GM23338 (cell line): ENCODE results near the gene IPCEF1. TPM values are rescaled to one million over a fixed set of nuclear protein-coding genes. Genes with fewer than 3 reads are reported as not detected.

Experiments used
- ATAC-seq: fragments of 200-7000 bp; cut with Tn5 transposase; 3 replicates; pipeline ENCODE4 v1.9.1; 2020
- DNase-seq: peaks from one replicate; pipeline ENCODE4 v3.0.0-alpha.2; 2015; ENCODE audit warnings: low spot score
- H2AFZ ChIP-seq: fragments of 200-600 bp; sonication (generic); 2 replicates; pipeline ENCODE4 v1.8.0; 2016; ENCODE audit warnings: antibody characterized with exemption, mild to moderate bottlenecking, moderate library complexity
- H3F3A ChIP-seq: fragments of 200-600 bp; sonication (generic); replicated peaks from 2 replicates; pipeline ENCODE4 v1.8.0; 2017; ENCODE audit warnings: antibody characterized with exemption, mixed run types, low read depth
- H3K27ac ChIP-seq: fragments of 200-600 bp; sonication (generic); 2 replicates; pipeline ENCODE4 v1.6.1; 2016; ENCODE audit warnings: low read depth
- H3K27me3 ChIP-seq: fragments of 200-600 bp; sonication (generic); 2 replicates; pipeline ENCODE4 v1.8.0; 2016; ENCODE audit warnings: mild to moderate bottlenecking, mixed run types, moderate library complexity; ENCODE audit not compliant: insufficient read depth
- H3K36me3 ChIP-seq: fragments of 200-600 bp; sonication (generic); 2 replicates; pipeline ENCODE4 v1.8.0; 2016; ENCODE audit warnings: mild to moderate bottlenecking; ENCODE audit not compliant: insufficient read depth
- H3K4me1 ChIP-seq: fragments of 200-600 bp; sonication (generic); 2 replicates; pipeline ENCODE4 v1.8.0; 2016; ENCODE audit warnings: mild to moderate bottlenecking, moderate library complexity; ENCODE audit not compliant: insufficient read depth
- H3K4me2 ChIP-seq: fragments of 200-600 bp; sonication (generic); 2 replicates; pipeline ENCODE4 v1.7.1; 2017; ENCODE audit warnings: mixed run types
- H3K4me3 ChIP-seq: fragments of 200-600 bp; sonication (generic); 2 replicates; pipeline ENCODE4 v1.6.1; 2016; ENCODE audit warnings: mixed run types
- H3K79me2 ChIP-seq: fragments of 200-600 bp; sonication (generic); replicated peaks from 2 replicates; pipeline ENCODE4 v1.8.0; 2017; ENCODE audit warnings: mild to moderate bottlenecking; ENCODE audit not compliant: insufficient read depth
- H3K9me2 ChIP-seq: fragments of 200-600 bp; sonication (generic); 2 replicates; pipeline ENCODE4 v1.8.0; 2017; ENCODE audit not compliant: insufficient read depth
- H4K20me1 ChIP-seq: fragments of 200-600 bp; sonication (generic); replicated peaks from 2 replicates; pipeline ENCODE4 v1.8.0; 2017; ENCODE audit warnings: mild to moderate bottlenecking; ENCODE audit not compliant: insufficient read depth
- H3K27ac Mint-ChIP-seq: 2 replicates; pipeline ENCODE4 v1.8.0; 2020; ENCODE audit warnings: inconsistent platforms, mild to moderate bottlenecking, moderate library complexity, mixed read lengths
- H3K27me3 Mint-ChIP-seq: 3 replicates; pipeline ENCODE4 v1.8.0; 2022; ENCODE audit warnings: low read depth, mild to moderate bottlenecking, moderate library complexity, mixed read lengths, inconsistent platforms; ENCODE audit not compliant: insufficient read depth, poor library complexity
- H3K36me3 Mint-ChIP-seq: 3 replicates; pipeline ENCODE4 v1.8.0; 2021; ENCODE audit warnings: low read depth, mild to moderate bottlenecking, inconsistent platforms, moderate library complexity, mixed read lengths
- H3K4me1 Mint-ChIP-seq: 3 replicates; pipeline ENCODE4 v1.8.0; 2020; ENCODE audit warnings: mild to moderate bottlenecking, inconsistent platforms, mixed read lengths
- H3K4me3 Mint-ChIP-seq: 3 replicates; pipeline ENCODE4 v1.8.0; 2021; ENCODE audit warnings: moderate library complexity, mild to moderate bottlenecking, inconsistent platforms, mixed read lengths
- H3K9me3 Mint-ChIP-seq: 3 replicates; pipeline ENCODE4 v1.8.0; 2020; ENCODE audit warnings: moderate library complexity, mild to moderate bottlenecking, inconsistent platforms, mixed read lengths
- CREB1 ChIP-seq: fragments of 250-450 bp; sonication (Bioruptor Pico); IDR thresholded peaks from 2 replicates; pipeline ENCODE4 v1.5.0; 2020; ENCODE audit warnings: low read depth, mild to moderate bottlenecking, moderate library complexity
- EZH2 ChIP-seq: fragments of 200-600 bp; sonication (generic); IDR thresholded peaks from one replicate; pipeline ENCODE4 v1.8.0; 2017; ENCODE audit warnings: antibody characterized with exemption, mild to moderate bottlenecking, low read depth; ENCODE audit not compliant: unreplicated experiment
- EZH2phosphoT487 ChIP-seq: fragments of 200-600 bp; sonication (generic); IDR thresholded peaks from one replicate; pipeline ENCODE4 v1.8.1; 2018; ENCODE audit warnings: antibody characterized with exemption; ENCODE audit not compliant: unreplicated experiment
- JUNB ChIP-seq: IDR thresholded peaks from one replicate; pipeline ENCODE4 v1.6.1; 2016; ENCODE audit warnings: antibody characterized with exemption; ENCODE audit not compliant: unreplicated experiment
- POLR2AphosphoS5 ChIP-seq: IDR thresholded peaks from 2 replicates; pipeline ENCODE4 v1.6.1; 2016; ENCODE audit warnings: antibody characterized with exemption, low read depth
- STAT1 ChIP-seq: IDR thresholded peaks from one replicate; pipeline ENCODE4 v1.6.1; 2016; ENCODE audit warnings: antibody characterized with exemption; ENCODE audit not compliant: unreplicated experiment
- ZNF114 ChIP-seq: fragments of 250-450 bp; sonication (Bioruptor Pico); IDR thresholded peaks from 2 replicates; pipeline ENCODE4 v1.5.0; 2020; ENCODE audit warnings: mild to moderate bottlenecking, moderate library complexity
- ZNF331 ChIP-seq: fragments of 250-450 bp; sonication (Bioruptor Pico); IDR thresholded peaks from 2 replicates; pipeline ENCODE4 v1.5.0; 2020; ENCODE audit warnings: low read depth, mild to moderate bottlenecking, moderate library complexity
- polyA plus RNA-seq: library from polyadenylated mRNA; unstranded; fragments of >200 nt; fragmentation: Nextera tagmentation; extraction: Ambion mirVana; gene quantifications from 2 replicates; pipeline ENCODE4 v1.2.1, GENCODE V29; 2016
- total RNA-seq: library from RNA; depleted of rRNA; stranded (reverse); fragments of >200 nt; shearing (Covaris generic); gene quantifications from 2 replicates; pipeline ENCODE4 v1.2.3, GENCODE V29; 2014
- TF ChIP-seq, protein P1 (sequence below): IDR thresholded peaks from one replicate; pipeline ENCODE4 v1.6.1; 2018; ENCODE audit warnings: antibody characterized with exemption; ENCODE audit not compliant: unreplicated experiment
- TF ChIP-seq, protein P2 (sequence below), 2 experiments: fragments of 200-600 bp in 1 of 2; sonication (generic) in 1 of 2; conservative IDR thresholded peaks; 2 replicates each; pipeline versions ENCODE4 v1.5.1 to v1.6.1; 2016 to 2017; ENCODE audit warnings: antibody characterized with exemption in 2 of 2, low read depth in 2 of 2, mild to moderate bottlenecking in 2 of 2, moderate library complexity in 1 of 2
- TF ChIP-seq, protein P3 (sequence below): IDR thresholded peaks from 2 replicates; pipeline ENCODE4 v1.6.1; 2016; ENCODE audit warnings: antibody characterized with exemption
- TF ChIP-seq, protein P4 (sequence below): fragments of 250-450 bp; sonication (Bioruptor Pico); IDR thresholded peaks from 2 replicates; pipeline ENCODE4 v1.5.0; 2020; ENCODE audit warnings: mild to moderate bottlenecking, moderate library complexity

The IPCEF1 gene
- total and polyA plus RNA-seq, 2 experiments from 2014 or later, result 0.15 to 1.8 TPM

DNA sequence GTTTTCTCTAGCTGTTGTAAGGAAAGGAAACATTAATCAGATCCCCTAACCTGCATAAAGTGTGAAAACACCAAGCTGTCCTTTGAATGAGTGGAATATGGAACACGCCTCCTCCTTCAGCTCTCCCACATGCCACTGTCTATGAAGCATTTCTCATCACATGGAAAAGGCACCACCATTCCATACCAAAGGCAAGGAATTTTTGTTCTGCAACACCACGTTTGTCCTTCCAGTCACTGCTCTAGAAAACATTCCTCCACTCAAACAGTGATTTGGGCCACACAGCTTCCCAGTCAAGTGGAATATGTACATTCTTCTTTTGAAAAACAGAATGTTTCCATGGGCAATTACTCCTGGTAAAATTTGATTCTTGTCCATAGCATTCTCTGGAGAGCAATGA is 197.5 kb downstream of the IPCEF1 start:
- Histone ChIP-seq H2AFZ (no peak overlapping the region), H3K27ac (no peak overlapping the region), H3F3A (no peaks in the 10 kb centered on the region), H3K27me3 (no peaks in the 10 kb centered on the region), H3K4me1 (no peaks in the 10 kb centered on the region), H3K4me2 (no peak overlapping the region), H3K9me2 (peaks cover 7% of the 10 kb centered on the region), H4K20me1 (no peaks in the 10 kb centered on the region), H3K79me2 (no peaks in the 10 kb centered on the region), H3K36me3 (no peaks in the 10 kb centered on the region; the same call in 1 of the 2 replicates), H3K4me3 (no peak overlapping the region)
- Mint-ChIP-seq H3K4me3 (no peak overlapping the region), H3K4me1 (peaks cover 13% of the 10 kb centered on the region), H3K36me3 (no peaks in the 10 kb centered on the region), H3K27me3 (no peaks in the 10 kb centered on the region), H3K9me3 (no peaks in the 10 kb centered on the region), H3K27ac (no peak overlapping the region)
- DNase-seq (no peak), ATAC-seq (no peak)
- TF ChIP-seq JUNB (no peak), EZH2phosphoT487 (no peak), ZNF114 (CRISPR knock-in tag) (no peak), CREB1 (CRISPR knock-in tag) (no peak), ZNF331 (CRISPR knock-in tag) (no peak), EZH2 (no peak), POLR2AphosphoS5 (no peak), STAT1 (no peak)
- TF ChIP-seq, protein P1, sequence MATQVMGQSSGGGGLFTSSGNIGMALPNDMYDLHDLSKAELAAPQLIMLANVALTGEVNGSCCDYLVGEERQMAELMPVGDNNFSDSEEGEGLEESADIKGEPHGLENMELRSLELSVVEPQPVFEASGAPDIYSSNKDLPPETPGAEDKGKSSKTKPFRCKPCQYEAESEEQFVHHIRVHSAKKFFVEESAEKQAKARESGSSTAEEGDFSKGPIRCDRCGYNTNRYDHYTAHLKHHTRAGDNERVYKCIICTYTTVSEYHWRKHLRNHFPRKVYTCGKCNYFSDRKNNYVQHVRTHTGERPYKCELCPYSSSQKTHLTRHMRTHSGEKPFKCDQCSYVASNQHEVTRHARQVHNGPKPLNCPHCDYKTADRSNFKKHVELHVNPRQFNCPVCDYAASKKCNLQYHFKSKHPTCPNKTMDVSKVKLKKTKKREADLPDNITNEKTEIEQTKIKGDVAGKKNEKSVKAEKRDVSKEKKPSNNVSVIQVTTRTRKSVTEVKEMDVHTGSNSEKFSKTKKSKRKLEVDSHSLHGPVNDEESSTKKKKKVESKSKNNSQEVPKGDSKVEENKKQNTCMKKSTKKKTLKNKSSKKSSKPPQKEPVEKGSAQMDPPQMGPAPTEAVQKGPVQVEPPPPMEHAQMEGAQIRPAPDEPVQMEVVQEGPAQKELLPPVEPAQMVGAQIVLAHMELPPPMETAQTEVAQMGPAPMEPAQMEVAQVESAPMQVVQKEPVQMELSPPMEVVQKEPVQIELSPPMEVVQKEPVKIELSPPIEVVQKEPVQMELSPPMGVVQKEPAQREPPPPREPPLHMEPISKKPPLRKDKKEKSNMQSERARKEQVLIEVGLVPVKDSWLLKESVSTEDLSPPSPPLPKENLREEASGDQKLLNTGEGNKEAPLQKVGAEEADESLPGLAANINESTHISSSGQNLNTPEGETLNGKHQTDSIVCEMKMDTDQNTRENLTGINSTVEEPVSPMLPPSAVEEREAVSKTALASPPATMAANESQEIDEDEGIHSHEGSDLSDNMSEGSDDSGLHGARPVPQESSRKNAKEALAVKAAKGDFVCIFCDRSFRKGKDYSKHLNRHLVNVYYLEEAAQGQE, result no peak
- TF ChIP-seq, protein P2, sequence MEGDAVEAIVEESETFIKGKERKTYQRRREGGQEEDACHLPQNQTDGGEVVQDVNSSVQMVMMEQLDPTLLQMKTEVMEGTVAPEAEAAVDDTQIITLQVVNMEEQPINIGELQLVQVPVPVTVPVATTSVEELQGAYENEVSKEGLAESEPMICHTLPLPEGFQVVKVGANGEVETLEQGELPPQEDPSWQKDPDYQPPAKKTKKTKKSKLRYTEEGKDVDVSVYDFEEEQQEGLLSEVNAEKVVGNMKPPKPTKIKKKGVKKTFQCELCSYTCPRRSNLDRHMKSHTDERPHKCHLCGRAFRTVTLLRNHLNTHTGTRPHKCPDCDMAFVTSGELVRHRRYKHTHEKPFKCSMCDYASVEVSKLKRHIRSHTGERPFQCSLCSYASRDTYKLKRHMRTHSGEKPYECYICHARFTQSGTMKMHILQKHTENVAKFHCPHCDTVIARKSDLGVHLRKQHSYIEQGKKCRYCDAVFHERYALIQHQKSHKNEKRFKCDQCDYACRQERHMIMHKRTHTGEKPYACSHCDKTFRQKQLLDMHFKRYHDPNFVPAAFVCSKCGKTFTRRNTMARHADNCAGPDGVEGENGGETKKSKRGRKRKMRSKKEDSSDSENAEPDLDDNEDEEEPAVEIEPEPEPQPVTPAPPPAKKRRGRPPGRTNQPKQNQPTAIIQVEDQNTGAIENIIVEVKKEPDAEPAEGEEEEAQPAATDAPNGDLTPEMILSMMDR (conservative IDR thresholded peaks at IDR 0.05; ENCODE audit: low read depth in 2 of 2), result no peak
- TF ChIP-seq, protein P3, sequence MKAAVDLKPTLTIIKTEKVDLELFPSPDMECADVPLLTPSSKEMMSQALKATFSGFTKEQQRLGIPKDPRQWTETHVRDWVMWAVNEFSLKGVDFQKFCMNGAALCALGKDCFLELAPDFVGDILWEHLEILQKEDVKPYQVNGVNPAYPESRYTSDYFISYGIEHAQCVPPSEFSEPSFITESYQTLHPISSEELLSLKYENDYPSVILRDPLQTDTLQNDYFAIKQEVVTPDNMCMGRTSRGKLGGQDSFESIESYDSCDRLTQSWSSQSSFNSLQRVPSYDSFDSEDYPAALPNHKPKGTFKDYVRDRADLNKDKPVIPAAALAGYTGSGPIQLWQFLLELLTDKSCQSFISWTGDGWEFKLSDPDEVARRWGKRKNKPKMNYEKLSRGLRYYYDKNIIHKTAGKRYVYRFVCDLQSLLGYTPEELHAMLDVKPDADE, result no peak
- TF ChIP-seq, protein P4, sequence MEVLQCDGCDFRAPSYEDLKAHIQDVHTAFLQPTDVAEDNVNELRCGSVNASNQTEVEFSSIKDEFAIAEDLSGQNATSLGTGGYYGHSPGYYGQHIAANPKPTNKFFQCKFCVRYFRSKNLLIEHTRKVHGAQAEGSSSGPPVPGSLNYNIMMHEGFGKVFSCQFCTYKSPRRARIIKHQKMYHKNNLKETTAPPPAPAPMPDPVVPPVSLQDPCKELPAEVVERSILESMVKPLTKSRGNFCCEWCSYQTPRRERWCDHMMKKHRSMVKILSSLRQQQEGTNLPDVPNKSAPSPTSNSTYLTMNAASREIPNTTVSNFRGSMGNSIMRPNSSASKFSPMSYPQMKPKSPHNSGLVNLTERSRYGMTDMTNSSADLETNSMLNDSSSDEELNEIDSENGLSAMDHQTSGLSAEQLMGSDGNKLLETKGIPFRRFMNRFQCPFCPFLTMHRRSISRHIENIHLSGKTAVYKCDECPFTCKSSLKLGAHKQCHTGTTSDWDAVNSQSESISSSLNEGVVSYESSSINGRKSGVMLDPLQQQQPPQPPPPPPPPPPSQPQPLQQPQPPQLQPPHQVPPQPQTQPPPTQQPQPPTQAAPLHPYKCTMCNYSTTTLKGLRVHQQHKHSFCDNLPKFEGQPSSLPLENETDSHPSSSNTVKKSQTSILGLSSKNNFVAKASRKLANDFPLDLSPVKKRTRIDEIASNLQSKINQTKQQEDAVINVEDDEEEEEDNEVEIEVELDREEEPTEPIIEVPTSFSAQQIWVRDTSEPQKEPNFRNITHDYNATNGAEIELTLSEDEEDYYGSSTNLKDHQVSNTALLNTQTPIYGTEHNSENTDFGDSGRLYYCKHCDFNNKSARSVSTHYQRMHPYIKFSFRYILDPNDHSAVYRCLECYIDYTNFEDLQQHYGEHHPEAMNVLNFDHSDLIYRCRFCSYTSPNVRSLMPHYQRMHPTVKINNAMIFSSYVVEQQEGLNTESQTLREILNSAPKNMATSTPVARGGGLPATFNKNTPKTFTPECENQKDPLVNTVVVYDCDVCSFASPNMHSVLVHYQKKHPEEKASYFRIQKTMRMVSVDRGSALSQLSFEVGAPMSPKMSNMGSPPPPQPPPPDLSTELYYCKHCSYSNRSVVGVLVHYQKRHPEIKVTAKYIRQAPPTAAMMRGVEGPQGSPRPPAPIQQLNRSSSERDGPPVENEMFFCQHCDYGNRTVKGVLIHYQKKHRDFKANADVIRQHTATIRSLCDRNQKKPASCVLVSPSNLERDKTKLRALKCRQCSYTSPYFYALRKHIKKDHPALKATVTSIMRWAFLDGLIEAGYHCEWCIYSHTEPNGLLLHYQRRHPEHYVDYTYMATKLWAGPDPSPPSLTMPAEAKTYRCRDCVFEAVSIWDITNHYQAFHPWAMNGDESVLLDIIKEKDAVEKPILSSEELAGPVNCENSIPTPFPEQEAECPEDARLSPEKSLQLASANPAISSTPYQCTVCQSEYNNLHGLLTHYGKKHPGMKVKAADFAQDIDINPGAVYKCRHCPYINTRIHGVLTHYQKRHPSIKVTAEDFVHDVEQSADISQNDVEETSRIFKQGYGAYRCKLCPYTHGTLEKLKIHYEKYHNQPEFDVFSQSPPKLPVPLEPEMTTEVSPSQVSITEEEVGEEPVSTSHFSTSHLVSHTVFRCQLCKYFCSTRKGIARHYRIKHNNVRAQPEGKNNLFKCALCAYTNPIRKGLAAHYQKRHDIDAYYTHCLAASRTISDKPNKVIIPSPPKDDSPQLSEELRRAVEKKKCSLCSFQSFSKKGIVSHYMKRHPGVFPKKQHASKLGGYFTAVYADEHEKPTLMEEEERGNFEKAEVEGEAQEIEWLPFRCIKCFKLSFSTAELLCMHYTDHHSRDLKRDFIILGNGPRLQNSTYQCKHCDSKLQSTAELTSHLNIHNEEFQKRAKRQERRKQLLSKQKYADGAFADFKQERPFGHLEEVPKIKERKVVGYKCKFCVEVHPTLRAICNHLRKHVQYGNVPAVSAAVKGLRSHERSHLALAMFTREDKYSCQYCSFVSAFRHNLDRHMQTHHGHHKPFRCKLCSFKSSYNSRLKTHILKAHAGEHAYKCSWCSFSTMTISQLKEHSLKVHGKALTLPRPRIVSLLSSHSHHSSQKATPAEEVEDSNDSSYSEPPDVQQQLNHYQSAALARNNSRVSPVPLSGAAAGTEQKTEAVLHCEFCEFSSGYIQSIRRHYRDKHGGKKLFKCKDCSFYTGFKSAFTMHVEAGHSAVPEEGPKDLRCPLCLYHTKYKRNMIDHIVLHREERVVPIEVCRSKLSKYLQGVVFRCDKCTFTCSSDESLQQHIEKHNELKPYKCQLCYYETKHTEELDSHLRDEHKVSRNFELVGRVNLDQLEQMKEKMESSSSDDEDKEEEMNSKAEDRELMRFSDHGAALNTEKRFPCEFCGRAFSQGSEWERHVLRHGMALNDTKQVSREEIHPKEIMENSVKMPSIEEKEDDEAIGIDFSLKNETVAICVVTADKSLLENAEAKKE (CRISPR knock-in tag), result no peak
